HG03558 (cell line): ENCODE data around the gene LIMS4.
"Not testable (repeated sequence)": the region's sequence is repeated elsewhere in the genome, so short reads cannot be mapped to it uniquely, and the experiment has no call there.

Experiments
- ATAC-seq: cut with Tn5 transposase; IDR thresholded peaks from one replicate; pipeline ENCODE4 v1.9.1; 2021; ENCODE audit warnings: moderate number of reproducible peaks; ENCODE audit not compliant: unreplicated experiment; ENCODE audit errors: extremely low read depth

Gene LIMS4

GRCh38 chr2:110455080-110455670, 17.4 kb downstream of the LIMS4 start:
- not testable (repeated sequence) for ATAC-seq

- not testable (repeated sequence) for ATAC-seq
These were observed 21.7 kb downstream of the LIMS4 start for GRCh38 chr2:110450951-110451350.

GRCh38 chr2:110449127-110449947, 23.3 kb downstream of the LIMS4 start:
- ATAC-seq: not testable (repeated sequence)

- not testable (repeated sequence) for ATAC-seq
These were observed 26.0 kb downstream of the LIMS4 start for GRCh38 chr2:110446644-110447043.

GRCh38 chr2:110443305-110444005, 29.2 kb downstream of the LIMS4 start:
- not testable (repeated sequence) for ATAC-seq

DNA sequence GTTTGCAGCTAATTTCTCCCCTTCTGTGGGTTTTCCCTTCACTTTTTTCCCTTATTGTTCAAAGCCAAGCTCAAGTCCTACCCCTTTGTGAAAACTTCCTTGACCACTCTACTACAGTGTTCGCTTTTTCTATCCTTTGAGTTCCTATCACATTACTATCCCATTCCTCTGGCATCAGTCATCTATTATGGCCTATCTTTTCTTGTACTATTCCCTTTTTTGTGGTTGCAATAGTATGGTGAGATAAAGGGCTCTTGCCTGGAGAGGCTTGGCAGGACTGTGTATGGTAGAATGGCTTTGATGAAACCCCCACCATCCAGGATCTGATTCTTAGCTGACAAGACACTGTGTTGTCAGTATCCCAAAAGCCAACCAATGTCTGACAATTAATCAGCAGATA, 30.7 kb downstream of the LIMS4 start:
- ATAC-seq: not testable (repeated sequence)

DNA sequence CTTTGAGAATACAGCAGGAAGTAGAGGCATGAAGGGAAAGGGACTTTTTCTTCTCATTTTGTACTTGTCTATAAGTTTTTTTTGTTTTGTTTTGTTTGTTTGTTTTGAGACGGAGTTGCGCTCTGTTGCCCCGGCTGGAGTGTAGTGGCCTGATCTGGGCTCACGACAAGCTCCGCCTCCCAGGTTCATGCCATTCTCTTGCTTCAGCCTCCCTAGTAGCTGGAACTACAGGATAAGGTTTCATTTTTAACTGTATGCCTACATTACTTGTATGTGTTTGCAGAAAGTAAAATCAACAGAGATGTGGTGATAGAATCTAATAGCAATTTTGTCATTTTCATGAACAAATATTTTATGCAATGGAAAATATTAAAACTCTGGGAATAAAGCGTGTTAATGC, 38.1 kb downstream of the LIMS4 start:
- ATAC-seq: not testable (repeated sequence)

DNA sequence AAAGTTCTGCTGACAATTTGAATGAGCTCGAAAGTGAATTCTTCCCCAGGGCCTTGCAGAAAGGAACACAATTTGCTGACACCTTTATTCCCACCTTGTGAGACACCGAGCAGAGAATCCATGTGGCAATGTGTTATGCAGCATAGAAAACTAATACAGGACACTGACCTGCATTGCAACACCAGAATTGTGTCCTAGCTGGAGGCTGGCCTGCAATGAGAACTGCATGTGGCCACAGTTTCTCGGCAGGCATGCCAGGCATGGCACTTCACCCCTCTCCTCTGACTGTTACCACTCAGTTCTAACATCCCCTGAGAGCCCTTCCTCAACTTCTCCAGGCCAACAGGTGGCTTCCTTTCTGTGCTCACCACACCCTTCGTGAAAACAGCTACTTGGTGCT, 46.9 kb downstream of the LIMS4 start:
- not testable (repeated sequence) for ATAC-seq

DNA sequence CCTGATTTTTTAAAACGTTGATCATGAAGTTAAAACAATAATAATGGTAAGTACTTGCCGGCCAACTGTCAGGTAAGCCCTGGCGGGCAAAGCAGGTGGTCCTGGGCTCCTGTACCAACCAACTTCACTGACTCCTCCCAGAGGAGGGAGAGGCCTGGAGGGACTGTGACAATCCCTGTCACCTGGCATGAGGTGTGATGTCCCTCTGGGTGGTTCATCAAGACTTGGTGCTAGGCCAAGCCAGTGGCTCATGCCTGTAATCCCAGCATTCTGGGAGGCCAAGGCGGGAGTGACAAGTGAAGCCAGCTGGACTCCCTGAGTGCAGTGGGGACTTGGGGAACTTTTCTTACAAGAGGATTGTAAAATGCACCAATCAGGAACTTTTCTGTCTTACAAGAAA, 48.2 kb downstream of the LIMS4 start:
- ATAC-seq: not testable (repeated sequence)

DNA sequence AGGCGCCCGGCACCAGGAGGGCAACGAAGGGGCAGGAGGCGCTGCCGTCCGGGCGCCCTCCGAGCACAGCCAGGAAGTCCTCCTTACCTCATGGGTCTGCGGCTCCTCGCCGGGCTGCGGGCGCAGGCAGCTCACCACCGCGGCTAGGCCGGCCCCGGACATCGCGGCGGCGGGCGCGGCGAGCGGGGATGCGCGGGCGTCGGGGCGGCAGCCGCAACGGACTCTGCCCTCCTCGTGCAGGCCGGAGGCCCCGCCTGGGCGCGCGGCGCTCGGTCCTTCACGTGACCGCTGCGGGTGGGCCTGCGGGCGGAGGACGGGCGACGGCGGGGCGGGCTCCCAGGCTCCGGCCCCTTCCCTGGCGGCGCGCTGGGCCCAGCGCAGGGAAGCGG, 49.0 kb downstream of the LIMS4 start:
- not testable (repeated sequence) for ATAC-seq

DNA sequence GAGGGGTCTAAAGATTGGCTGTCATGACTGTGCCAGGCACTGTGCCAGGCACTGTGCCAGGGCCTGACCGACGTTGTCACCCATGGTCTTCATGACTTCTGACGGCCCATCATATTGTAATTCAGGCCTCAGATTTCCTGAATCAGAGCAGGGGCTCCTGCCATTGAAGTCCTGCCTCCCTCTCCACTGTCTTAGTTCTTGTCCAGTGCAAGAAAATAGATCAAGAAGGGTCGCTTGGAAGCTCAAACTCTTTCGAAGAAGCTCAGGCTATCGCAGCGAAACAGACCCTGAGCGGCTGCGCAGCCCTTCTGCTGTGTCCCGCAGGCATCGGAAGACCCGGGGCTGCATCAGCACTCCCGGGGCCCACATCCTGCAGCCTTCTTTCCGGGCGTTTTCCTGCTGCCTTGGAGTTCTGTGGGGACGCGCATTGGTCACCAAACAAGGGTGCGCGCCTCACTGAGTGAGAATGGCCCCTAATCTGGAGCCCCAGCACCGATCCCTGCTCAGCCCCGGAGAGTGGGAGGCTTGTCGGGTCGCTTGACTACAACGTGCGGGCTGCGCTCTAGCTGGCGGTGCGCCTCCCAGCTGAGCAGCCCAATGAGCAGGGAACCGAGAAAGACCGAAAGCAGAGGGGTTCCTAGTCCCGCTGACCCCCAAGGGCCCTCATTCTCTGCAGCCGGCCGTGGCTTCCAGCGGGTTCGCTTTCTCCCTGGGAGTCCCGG, 49.6 kb downstream of the LIMS4 start:
- not testable (repeated sequence) for ATAC-seq

- not testable (repeated sequence) for ATAC-seq
These were observed 51.8 kb downstream of the LIMS4 start for GRCh38 chr2:110420641-110421354.

DNA sequence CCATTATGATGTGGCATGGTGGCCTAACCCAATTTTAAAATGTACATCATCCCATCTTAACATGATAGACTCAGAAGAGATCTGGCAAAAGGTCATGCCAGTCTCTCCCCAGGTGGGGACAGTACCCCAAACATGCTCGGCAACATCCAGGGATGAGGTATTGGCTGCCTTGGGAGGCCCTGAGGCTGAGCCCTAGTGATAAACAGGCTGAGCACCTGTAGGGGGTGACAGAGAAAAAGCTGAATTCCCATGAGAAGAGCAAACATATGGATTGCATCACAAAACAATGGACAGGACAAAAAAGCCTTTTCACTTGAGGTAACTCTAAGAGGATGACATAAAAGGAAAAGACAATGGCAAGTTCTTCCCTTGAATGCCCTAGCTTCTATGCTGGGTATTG, 65.5 kb downstream of the LIMS4 start:
- ATAC-seq: not testable (repeated sequence)

- not testable (repeated sequence) for ATAC-seq
These were observed 67.6 kb downstream of the LIMS4 start for GRCh38 chr2:110404988-110405387.

DNA sequence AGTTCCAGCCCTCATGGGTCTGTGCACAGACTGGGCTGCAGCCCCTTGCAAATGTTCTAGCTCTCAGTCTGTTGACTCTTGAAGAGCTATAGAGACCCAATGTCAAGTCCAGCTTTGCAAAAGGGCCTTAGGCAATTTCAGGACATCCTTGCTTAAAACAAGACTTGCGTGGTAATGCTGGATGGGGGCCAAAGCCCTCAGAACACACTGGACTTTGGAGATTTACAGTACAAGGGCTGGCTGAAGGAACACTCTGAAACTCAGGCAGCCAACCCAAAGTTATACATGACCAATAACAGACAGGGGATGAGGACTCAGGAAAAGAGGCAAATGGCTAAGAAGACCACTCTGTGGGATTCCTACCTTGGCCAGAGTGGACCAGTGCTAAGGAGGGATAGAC, 68.4 kb downstream of the LIMS4 start:
- ATAC-seq: not testable (repeated sequence)

DNA sequence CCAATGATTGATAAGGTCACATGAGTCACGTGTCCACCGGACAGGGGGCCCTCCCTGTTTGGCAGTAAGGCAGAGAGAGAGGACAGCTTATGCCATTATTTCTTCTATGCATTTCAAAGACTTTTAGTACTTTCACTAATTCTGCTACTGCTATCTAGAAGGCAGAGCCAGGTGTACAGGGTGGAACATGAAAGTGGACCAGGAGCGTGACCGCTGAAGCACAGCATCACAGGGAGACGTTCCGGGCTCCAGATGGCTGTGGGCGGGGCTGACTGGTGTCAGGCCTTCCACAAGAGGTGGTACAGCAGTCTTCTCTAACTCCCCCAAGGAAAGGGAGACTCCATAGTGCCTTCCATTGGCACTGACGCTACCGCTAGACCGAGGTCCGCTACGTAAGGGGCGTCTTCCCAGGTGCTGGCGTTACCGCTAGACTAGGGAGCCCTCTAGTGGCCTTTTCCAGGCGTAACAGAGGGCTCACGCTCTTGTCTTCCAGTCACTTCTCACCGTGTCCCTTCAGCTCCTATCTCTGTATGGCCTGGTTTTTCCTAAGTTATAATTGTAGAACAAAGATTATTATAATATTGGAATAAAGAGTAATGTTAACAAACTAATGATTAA, 71.5 kb downstream of the LIMS4 start:
- not testable (repeated sequence) for ATAC-seq

- ATAC-seq: not testable (repeated sequence)
These were observed 73.2 kb downstream of the LIMS4 start for GRCh38 chr2:110399378-110399777.

- not testable (repeated sequence) for ATAC-seq
These were observed 76.6 kb downstream of the LIMS4 start for GRCh38 chr2:110395990-110396389.
